Prostate gland (tissue), 2 donors: ENCODE data around the gene NCOA4. TPM values are rescaled to one million over a fixed set of nuclear protein-coding genes. Genes with fewer than 3 reads are reported as not detected.
A peak's percentile ranks its signal among the peaks of the same experiment; 100 is the strongest.
"Not testable (repeated sequence)": the region's sequence is repeated elsewhere in the genome, so short reads cannot be mapped to it uniquely, and the experiment has no call there.

Experiments
- DNase-seq: peaks from one replicate; pipeline ENCODE4 v3.0.0-alpha.2; 2019; ENCODE audit warnings: low spot score
- H3K27ac ChIP-seq, 2 donors: fragments of 200-600 bp; sonication (generic); 2 replicates each; pipeline ENCODE4 v1.5.1; 2017 to 2019
- H3K27me3 ChIP-seq: fragments of 200-600 bp; sonication (generic); replicated peaks from 2 replicates; pipeline ENCODE4 v1.5.1; 2019; ENCODE audit not compliant: insufficient read depth
- H3K36me3 ChIP-seq, 2 donors: fragments of 200-600 bp; sonication (generic); 1 replicate in 1 of 2; 2 replicates in 1 of 2; pipeline versions ENCODE4 v1.5.1 to v1.8.1; 2017 to 2019
- H3K4me1 ChIP-seq: fragments of 200-600 bp; sonication (generic); replicated peaks from 2 replicates; pipeline ENCODE4 v1.5.1; 2019
- H3K4me3 ChIP-seq, 2 donors: fragments of 200-600 bp; sonication (generic); 2 replicates each; pipeline ENCODE4 v1.5.1; 2017 to 2019
- H3K9me3 ChIP-seq: fragments of 200-600 bp; sonication (generic); 2 replicates; pipeline ENCODE4 v1.5.1; 2017
- POLR2A ChIP-seq: fragments of 450-650 bp; IDR thresholded peaks from one replicate; pipeline ENCODE4 v1.6.1; 2016; ENCODE audit warnings: antibody characterized with exemption, mild to moderate bottlenecking
- POLR2AphosphoS5 ChIP-seq: sonication (generic); formaldehyde crosslinking; IDR thresholded peaks from one replicate; pipeline ENCODE4 v1.6.1; 2017; ENCODE audit warnings: antibody characterized with exemption
- WGBS: methylation state at CpG from one replicate; pipeline ENCODE4 v1.1.5; 2018; 5-methylcytosine and 5-hydroxymethylcytosine counted together
- intact Hi-C: fragments of 100-400 bp; cut with DNase I; formaldehyde crosslinking; loops from one replicate; pipeline ENCODE4 v1.14.2; 2022
- total RNA-seq, 2 donors: library from RNA; depleted of rRNA; stranded (reverse); fragments of >200 nt; gene quantifications; one replicate each; pipeline ENCODE4 v1.1.0, GENCODE V29; 2016
- TF ChIP-seq, protein P1 (sequence below), 4 experiments: fragments of 200-600 bp in 2 of 4; fragments of 450-650 bp in 2 of 4; sonication (generic) in 2 of 4; IDR thresholded peaks; 1 replicate in 3 of 4; 2 replicates in 1 of 4; pipeline ENCODE4 v1.5.1; 2016 to 2019; ENCODE audit warnings: antibody characterized with exemption in 4 of 4, mild to moderate bottlenecking in 2 of 4, moderate library complexity in 2 of 4

The NCOA4 gene
- total RNA-seq, 2 donors from 2014 or later: 131 to 434 TPM

DNA sequence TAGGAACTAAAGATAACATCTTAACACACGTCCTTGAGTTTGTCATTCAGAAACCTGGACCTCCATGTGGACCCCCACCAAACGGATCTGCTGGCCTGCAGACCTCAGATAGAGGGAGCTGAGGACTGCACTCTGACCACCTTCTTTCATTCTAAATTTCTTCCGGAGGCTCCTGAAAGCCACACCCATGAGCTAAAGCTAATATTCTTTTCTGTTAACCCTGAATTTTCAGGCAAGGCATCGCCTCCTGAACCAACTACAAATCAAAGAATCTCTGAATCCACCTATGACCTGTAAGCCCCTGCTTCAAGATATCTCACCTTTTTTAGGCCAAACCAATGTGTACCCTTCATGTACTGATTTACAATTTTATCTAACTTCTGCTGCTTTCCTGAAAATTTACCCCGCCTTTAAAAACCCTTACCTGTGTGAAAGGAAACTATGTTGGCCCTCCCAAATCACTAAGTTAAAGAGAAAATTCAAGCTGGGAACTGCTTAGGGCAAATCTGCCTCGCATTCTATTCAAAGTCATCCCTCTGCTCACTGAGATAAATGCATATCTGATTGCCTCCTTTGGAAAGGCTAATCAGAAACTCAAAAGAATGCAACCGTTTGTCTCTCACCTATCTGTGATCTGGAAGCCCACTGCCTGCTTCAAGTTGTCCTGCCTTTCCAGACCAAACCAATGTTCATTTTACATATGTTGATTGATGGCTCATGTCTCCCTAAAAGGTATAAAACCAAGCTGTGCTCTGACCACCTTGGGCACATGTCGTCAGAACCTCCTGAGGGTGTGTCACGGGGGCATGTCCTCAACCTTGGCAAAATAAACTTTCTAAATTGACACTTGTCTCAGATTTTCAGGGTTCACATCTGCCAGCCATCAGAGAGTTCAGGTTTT is 23.4 kb upstream of the NCOA4 start:
- H3K4me3 ChIP-seq: no peak overlapping the region
- peaks cover 15% of the 10 kb centered on the region for H3K4me1 ChIP-seq
- H3K36me3 ChIP-seq: no peaks in the 10 kb centered on the region
- no peaks in the 10 kb centered on the region for H3K9me3 ChIP-seq
- H3K27me3 ChIP-seq: no peaks in the 10 kb centered on the region
- 67% methylated on average over 9 of the region's 9 CpGs for WGBS
- peak overlapping the region; percentile 77 to 81 for H3K27ac ChIP-seq
- no peak for DNase-seq
- intact Hi-C loops: no loop called here
- no peak for TF ChIP-seq POLR2A
- TF ChIP-seq, protein P1, sequence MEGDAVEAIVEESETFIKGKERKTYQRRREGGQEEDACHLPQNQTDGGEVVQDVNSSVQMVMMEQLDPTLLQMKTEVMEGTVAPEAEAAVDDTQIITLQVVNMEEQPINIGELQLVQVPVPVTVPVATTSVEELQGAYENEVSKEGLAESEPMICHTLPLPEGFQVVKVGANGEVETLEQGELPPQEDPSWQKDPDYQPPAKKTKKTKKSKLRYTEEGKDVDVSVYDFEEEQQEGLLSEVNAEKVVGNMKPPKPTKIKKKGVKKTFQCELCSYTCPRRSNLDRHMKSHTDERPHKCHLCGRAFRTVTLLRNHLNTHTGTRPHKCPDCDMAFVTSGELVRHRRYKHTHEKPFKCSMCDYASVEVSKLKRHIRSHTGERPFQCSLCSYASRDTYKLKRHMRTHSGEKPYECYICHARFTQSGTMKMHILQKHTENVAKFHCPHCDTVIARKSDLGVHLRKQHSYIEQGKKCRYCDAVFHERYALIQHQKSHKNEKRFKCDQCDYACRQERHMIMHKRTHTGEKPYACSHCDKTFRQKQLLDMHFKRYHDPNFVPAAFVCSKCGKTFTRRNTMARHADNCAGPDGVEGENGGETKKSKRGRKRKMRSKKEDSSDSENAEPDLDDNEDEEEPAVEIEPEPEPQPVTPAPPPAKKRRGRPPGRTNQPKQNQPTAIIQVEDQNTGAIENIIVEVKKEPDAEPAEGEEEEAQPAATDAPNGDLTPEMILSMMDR (IDR thresholded peaks at IDR 0.05): no peak
- no peak for TF ChIP-seq POLR2AphosphoS5

DNA sequence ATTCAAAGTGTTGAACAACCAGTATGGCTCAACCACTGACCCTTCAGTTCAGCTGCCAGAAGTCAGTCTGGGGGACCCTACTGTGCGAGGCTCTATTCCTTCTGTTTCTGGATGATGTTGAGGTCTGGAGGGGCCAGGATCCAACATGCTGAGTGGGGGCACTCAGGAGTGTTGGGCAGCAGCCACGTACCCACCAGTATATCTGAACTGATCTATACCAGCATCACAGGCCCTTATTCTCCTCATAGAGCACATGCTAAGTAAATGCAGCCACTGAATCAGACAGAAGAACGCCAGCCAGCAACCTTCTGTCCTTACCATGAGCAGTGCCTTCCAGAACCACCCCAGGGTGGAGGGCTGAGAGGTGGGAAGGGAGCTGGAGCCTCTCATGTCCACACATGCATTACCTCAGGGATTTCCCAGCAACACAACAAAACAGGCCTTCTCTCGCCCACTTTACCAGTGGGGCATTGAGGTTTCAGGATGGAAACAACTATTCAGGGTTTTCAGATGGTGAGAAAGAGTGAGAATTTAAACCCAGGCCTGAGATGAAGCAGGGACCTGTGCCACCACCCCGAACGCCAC is 22.5 kb upstream of the NCOA4 start:
- WGBS: 73% methylated on average over 6 of the region's 6 CpGs
- intact Hi-C loops: no loop called here
- Histone ChIP-seq H3K36me3 (no peaks in the 10 kb centered on the region), H3K4me3 (no peak overlapping the region), H3K4me1 (peaks cover 18% of the 10 kb centered on the region), H3K27ac (peak overlapping the region; percentile 77 to 81), H3K27me3 (no peaks in the 10 kb centered on the region), H3K9me3 (no peaks in the 10 kb centered on the region)
- TF ChIP-seq, protein P1 (IDR thresholded peaks at IDR 0.05): no peak
- TF ChIP-seq POLR2A (no peak), POLR2AphosphoS5 (no peak)
- no peak for DNase-seq

DNA sequence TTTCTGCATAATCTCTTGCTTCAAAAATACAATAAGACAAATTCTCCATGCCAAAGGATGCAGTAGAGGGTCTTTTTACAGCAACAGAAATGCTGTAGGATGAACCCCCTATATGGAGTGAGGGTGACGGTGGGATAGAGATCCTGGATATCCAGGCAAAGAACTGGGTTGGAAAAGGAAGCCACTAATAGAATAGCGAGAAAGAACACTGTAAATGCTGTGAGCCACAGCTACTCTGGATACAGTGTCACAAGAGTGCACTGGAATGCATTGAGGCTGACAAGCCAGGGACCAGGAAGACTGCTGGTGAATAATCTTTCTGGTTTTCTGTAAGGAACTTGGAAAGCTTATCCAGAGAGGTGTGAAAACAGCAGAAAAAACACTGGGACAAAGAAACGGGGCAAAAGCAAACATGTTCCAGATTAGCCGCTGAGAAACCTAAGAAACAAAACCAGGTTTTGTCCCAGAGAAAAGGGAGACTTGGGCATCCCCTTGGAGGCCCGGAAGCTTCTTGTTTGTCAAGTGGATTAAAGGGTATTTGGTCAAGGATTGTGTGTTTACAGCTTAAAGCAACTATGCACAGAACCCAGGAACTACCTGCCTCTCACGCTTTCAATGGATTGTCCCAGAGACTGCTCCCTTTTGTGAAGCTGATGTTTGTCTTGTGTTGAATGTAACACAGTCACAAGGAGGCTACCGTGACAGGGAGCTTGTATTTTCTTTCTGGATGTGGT is 21.8 kb upstream of the NCOA4 start:
- DNase-seq: no peak

DNA sequence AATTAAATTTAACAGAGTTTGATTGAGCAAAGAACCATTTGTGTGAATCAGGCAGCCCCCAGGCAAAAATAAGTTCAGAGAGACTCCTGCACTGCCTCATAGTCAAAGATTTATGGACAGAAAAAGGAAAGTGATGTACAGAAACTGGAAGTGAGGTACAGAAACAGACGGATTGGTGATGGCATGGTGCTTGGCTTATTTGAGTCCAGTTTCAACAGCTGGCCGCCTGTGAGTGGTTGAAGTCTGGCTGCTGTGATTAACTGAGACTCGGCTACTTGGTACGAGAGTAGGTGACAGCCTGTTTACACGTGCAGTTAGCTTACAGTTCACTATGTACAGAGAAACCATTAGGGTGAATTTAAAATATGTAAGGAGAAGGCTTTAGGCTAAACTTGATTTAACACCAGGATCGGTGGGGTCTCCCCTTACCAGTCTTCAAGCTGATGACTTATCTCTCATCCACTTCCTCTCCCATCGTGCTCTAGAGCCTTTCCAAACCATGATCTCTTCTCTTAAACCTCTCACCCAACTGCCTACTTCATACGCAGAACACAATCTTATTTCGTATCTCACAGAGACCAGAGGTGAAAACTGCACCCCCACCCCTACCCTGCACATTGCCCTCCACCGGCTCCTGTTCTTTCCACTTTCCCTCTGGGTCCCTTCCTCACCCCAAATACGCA is 20.7 kb upstream of the NCOA4 start:
- 61% methylated on average over 11 of the region's 11 CpGs for WGBS
- no peak overlapping the region for H3K4me3 ChIP-seq
- no peak for DNase-seq
- peaks cover 19% of the 10 kb centered on the region for H3K4me1 ChIP-seq
- no peaks in the 10 kb centered on the region for H3K36me3 ChIP-seq
- peak overlapping the region; percentile 77 to 81 for H3K27ac ChIP-seq
- H3K9me3 ChIP-seq: no peaks in the 10 kb centered on the region
- H3K27me3 ChIP-seq: no peaks in the 10 kb centered on the region
- no peak for TF ChIP-seq POLR2AphosphoS5
- no peak for TF ChIP-seq POLR2A
- TF ChIP-seq, protein P1 (IDR thresholded peaks at IDR 0.05): no peak
- intact Hi-C loops: no loop called here

More for the DNA sequence above, 21.8 kb upstream of the NCOA4 start:
- H3K4me1 ChIP-seq: peaks cover 19% of the 10 kb centered on the region
- 40% methylated on average over 6 of the region's 7 CpGs for WGBS
- H3K9me3 ChIP-seq: no peaks in the 10 kb centered on the region
- H3K36me3 ChIP-seq: no peaks in the 10 kb centered on the region
- peak overlapping the region; percentile 77 to 81 for H3K27ac ChIP-seq
- intact Hi-C loops: no loop called here
- no peaks in the 10 kb centered on the region for H3K27me3 ChIP-seq
- H3K4me3 ChIP-seq: no peak overlapping the region
- TF ChIP-seq POLR2A (no peak), POLR2AphosphoS5 (peak; percentile 39)

DNA sequence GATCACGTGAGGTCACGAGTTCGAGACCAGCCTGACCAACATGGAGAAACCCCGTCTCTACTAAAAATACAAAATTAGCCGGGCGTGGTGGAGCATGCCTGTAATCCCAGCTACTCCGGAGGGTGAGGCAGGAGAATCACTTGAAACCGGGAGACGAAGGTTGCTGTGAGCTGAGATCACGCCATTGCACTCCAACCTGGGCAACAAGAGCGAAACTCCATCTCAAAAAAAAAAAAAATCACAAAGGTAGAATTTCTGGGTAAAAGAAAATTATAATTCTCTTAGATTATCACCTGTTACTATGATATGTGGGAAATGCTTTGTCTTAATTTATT is 19.0 kb upstream of the NCOA4 start:
- H3K27me3 ChIP-seq, H3K36me3 ChIP-seq, H3K4me3 ChIP-seq, H3K9me3 ChIP-seq, intact Hi-C loops, DNase-seq, H3K27ac ChIP-seq: not testable (repeated sequence)
- H3K4me1 ChIP-seq: peaks cover 19% of the 10 kb centered on the region
- 94% methylated on average over 11 of the region's 11 CpGs for WGBS
